ENCODE results near the gene KCNG1. TPM values are rescaled to one million over a fixed set of nuclear protein-coding genes. Genes with fewer than 3 reads are reported as not detected.

The KCNG1 gene
- total and polyA plus RNA-seq, 2 donors (not counting 1 experiment from before 2014, with no cell fraction given) = 16.9 to 57.7 TPM

- no peak overlapping the region for H3K27ac ChIP-seq (ENCODE audit: low read length in 2 of 2)
- H3K4me3 ChIP-seq (ENCODE audit: control extremely low read depth in 1 of 5, extremely low read depth in 1 of 5, insufficient read depth in 1 of 5, low read depth in 2 of 5, low read length in 4 of 5) = no peak overlapping the region
- peaks cover 0 to 5% (median 0%) of the 10 kb centered on the region in 3 donors for H3K9me3 ChIP-seq (ENCODE audit: control extremely low read depth in 1 of 3, control insufficient read depth in 2 of 3, insufficient read depth in 1 of 3, low read length in 2 of 3)
- intact Hi-C loops (cut with micrococcal nuclease) = no loop called here
- Mint-ChIP-seq H3K27ac (no peak overlapping the region), H3K4me3 (no peak overlapping the region), H3K9me3 (ENCODE audit: insufficient read depth) (no peaks in the 10 kb centered on the region), H3K4me1 (peaks cover 35% of the 10 kb centered on the region), H3K27me3 (peaks cover 7% of the 10 kb centered on the region)
- no peaks in the 10 kb centered on the region for H3K36me3 ChIP-seq (replicated peaks in 1 of 2; ENCODE audit: control extremely low read depth in 1 of 2, control insufficient read depth in 1 of 2, extremely low read depth in 1 of 2, insufficient read depth in 2 of 2, low read length in 1 of 2)
- H4K20me1 ChIP-seq (ENCODE audit: control insufficient read depth, insufficient read depth, low read length, poor library complexity, severe bottlenecking) = no peaks in the 10 kb centered on the region
- H2AFZ ChIP-seq (ENCODE audit: insufficient read depth, low read depth, low read length, poor library complexity, severe bottlenecking) = no peak overlapping the region
- H3K4me2 ChIP-seq (replicated peaks; ENCODE audit: low read depth, low read length, poor library complexity, severe bottlenecking) = no peak overlapping the region
- 94% methylated on average over 12 of the region's 14 CpGs for WGBS (ENCODE audit: insufficient coverage)
- no peak for TF ChIP-seq EZH2 (IDR thresholded peaks at IDR 0.05; ENCODE audit: borderline replicate concordance, insufficient read depth, low read depth, low read length, poor library complexity, severe bottlenecking)
- TF ChIP-seq CTCF (IDR thresholded peaks at IDR 0.05) = no peak
- H3K9ac ChIP-seq (ENCODE audit: low read length) = no peak overlapping the region
- no peak for ATAC-seq (ENCODE audit: low read depth)
- ChIA-PET CTCF (interaction anchor here (1.1 kb wide), 1 partner anchor 22 kb away, joined by 3 read pairs; no protein-coding TSS in a partner anchor), POLR2A (no interaction called here)
- peaks cover 38 to 41% of the 10 kb centered on the region in 2 donors for H3K4me1 ChIP-seq (ENCODE audit: control insufficient read depth in 2 of 2, insufficient read depth in 2 of 2, low read length in 2 of 2)
- no peak for DNase-seq
- peaks cover 0 to 2% (median 0%) of the 10 kb centered on the region in 4 experiments for H3K27me3 ChIP-seq (replicated peaks in 1 of 4; ENCODE audit: control extremely low read depth in 1 of 4, control insufficient read depth in 3 of 4, insufficient read depth in 4 of 4, low read length in 3 of 4)
- no peaks in the 10 kb centered on the region for H3K79me2 ChIP-seq (ENCODE audit: control insufficient read depth, insufficient read depth, low read length)
Observed at GRCh38 chr20:51037532-51038115, 14.7 kb upstream of the KCNG1 start.

- peaks cover 12% of the 10 kb centered on the region for H3K27me3 Mint-ChIP-seq
- TF ChIP-seq CTCF (IDR thresholded peaks at IDR 0.05) (no peak), EZH2 (IDR thresholded peaks at IDR 0.05; ENCODE audit: borderline replicate concordance, insufficient read depth, low read depth, low read length, poor library complexity, severe bottlenecking) (no peak)
- H2AFZ ChIP-seq (ENCODE audit: insufficient read depth, low read depth, low read length, poor library complexity, severe bottlenecking) = no peak overlapping the region
- no peak overlapping the region for H3K4me3 ChIP-seq (ENCODE audit: control extremely low read depth in 1 of 5, extremely low read depth in 1 of 5, insufficient read depth in 1 of 5, low read depth in 2 of 5, low read length in 4 of 5)
- no peaks in the 10 kb centered on the region for H3K36me3 ChIP-seq (replicated peaks in 1 of 2; ENCODE audit: control extremely low read depth in 1 of 2, control insufficient read depth in 1 of 2, extremely low read depth in 1 of 2, insufficient read depth in 2 of 2, low read length in 1 of 2)
- ChIA-PET CTCF (interaction anchor here (1.1 kb wide), 1 partner anchor 22 kb away, joined by 3 read pairs; no protein-coding TSS in a partner anchor), POLR2A (no interaction called here)
- H3K9me3 ChIP-seq (ENCODE audit: control extremely low read depth in 1 of 3, control insufficient read depth in 2 of 3, insufficient read depth in 1 of 3, low read length in 2 of 3) = peaks cover 0 to 5% (median 0%) of the 10 kb centered on the region in 3 donors
- H4K20me1 ChIP-seq (ENCODE audit: control insufficient read depth, insufficient read depth, low read length, poor library complexity, severe bottlenecking) = no peaks in the 10 kb centered on the region
- H3K9me3 Mint-ChIP-seq (ENCODE audit: insufficient read depth) = no peaks in the 10 kb centered on the region
- 89% methylated on average over 3 of the region's 7 CpGs for WGBS (ENCODE audit: insufficient coverage)
- H3K4me1 ChIP-seq (ENCODE audit: control insufficient read depth in 2 of 2, insufficient read depth in 2 of 2, low read length in 2 of 2) = peaks cover 38 to 41% of the 10 kb centered on the region in 2 donors
- ATAC-seq (ENCODE audit: low read depth) = no peak
- H3K4me3 Mint-ChIP-seq = no peak overlapping the region
- intact Hi-C loops (cut with micrococcal nuclease) = no loop called here
- no peak overlapping the region for H3K27ac Mint-ChIP-seq
- no peak overlapping the region for H3K9ac ChIP-seq (ENCODE audit: low read length)
- no peak overlapping the region for H3K4me2 ChIP-seq (replicated peaks; ENCODE audit: low read depth, low read length, poor library complexity, severe bottlenecking)
- no peaks in the 10 kb centered on the region for H3K79me2 ChIP-seq (ENCODE audit: control insufficient read depth, insufficient read depth, low read length)
- peaks cover 0 to 2% (median 0%) of the 10 kb centered on the region in 4 experiments for H3K27me3 ChIP-seq (replicated peaks in 1 of 4; ENCODE audit: control extremely low read depth in 1 of 4, control insufficient read depth in 3 of 4, insufficient read depth in 4 of 4, low read length in 3 of 4)
- DNase-seq = no peak
- no peak overlapping the region for H3K27ac ChIP-seq (ENCODE audit: low read length in 2 of 2)
- peaks cover 38% of the 10 kb centered on the region for H3K4me1 Mint-ChIP-seq
Observed at GRCh38 chr20:51036827-51037531, 14.1 kb upstream of the KCNG1 start.
